Endothelial cell of umbilical vein (primary cell): ENCODE measurements around the gene CAPN14. TPM values are rescaled to one million over a fixed set of nuclear protein-coding genes. Genes with fewer than 3 reads are reported as not detected.

Experiments
- BruUV-seq: library from RNA; stranded (reverse); fragments of 400-500 nt; replicated peaks from 2 replicates; lab custom pipeline; 2021; lab: Mats Ljungman, UMichigan
- CTCF ChIA-PET: fragments of 300-600, 350-600 bp; sonication (Branson Sonifier 250); formaldehyde crosslinking; loops from one replicate; lab custom pipeline; 2021; ENCODE audit warnings: antibody characterized with exemption, inconsistent platforms; lab: Charles Lee
- POLR2A ChIA-PET: fragments of 300-600, 350-600 bp; sonication (Branson Sonifier 250); formaldehyde crosslinking; loops from one replicate; lab custom pipeline; 2021; ENCODE audit warnings: antibody characterized with exemption, inconsistent platforms; lab: Charles Lee
- DNase-seq: peaks from one replicate; pipeline ENCODE4 v3.0.0-alpha.2; 2011; ENCODE audit warnings: low read depth, low spot score
- FAIRE-seq: peaks from 2 replicates; lab custom pipeline; 2011; peaks lifted over from hg19 to GRCh38; lab: Jason Lieb, UNC
- H2AFZ ChIP-seq: 2 replicates; pipeline ENCODE4 v1.6.0; 2012; ENCODE audit warnings: low read depth, low read length, control low read depth, inconsistent platforms
- H3K27ac ChIP-seq: 2 replicates; pipeline ENCODE4 v1.5.1; 2011; ENCODE audit warnings: low read depth, mild to moderate bottlenecking, control low read depth, low read length, moderate library complexity; ENCODE audit not compliant: insufficient read depth
- H3K27me3 ChIP-seq, 2 experiments: 2 replicates each; pipeline versions ENCODE4 v1.6.0 to v1.6.1; 2011; ENCODE audit warnings: low read length in 2 of 2, mixed read lengths in 1 of 2; ENCODE audit not compliant: control insufficient read depth in 2 of 2, insufficient read depth in 2 of 2
- H3K36me3 ChIP-seq, 2 experiments: 2 replicates in 1 of 2; 3 replicates in 1 of 2; pipeline ENCODE4 v1.5.1; 2011; ENCODE audit warnings: low read length in 2 of 2, mild to moderate bottlenecking in 1 of 2, moderate library complexity in 1 of 2; ENCODE audit not compliant: control insufficient read depth in 2 of 2, insufficient read depth in 2 of 2; ENCODE audit errors: extremely low read depth in 1 of 2
- H3K4me1 ChIP-seq: 3 replicates; pipeline ENCODE4 v1.5.1; 2011; ENCODE audit warnings: mild to moderate bottlenecking, low read length; ENCODE audit not compliant: control insufficient read depth, insufficient read depth; ENCODE audit errors: extremely low read depth
- H3K4me2 ChIP-seq: 2 replicates; pipeline ENCODE4 v1.6.1; 2011; ENCODE audit warnings: low read length, control low read depth, mixed read lengths; ENCODE audit not compliant: insufficient read depth
- H3K4me3 ChIP-seq, 3 experiments: fragments of 200-600 bp in 1 of 3; sonication (generic), shearing (Covaris generic) in 1 of 3; replicated peaks in 1 of 3; 2 replicates each; pipeline ENCODE4 v1.5.1; 2011 to 2016; ENCODE audit warnings: control low read depth in 3 of 3, low read length in 3 of 3, mild to moderate bottlenecking in 2 of 3, inconsistent platforms in 1 of 3, low read depth in 1 of 3, moderate library complexity in 1 of 3; ENCODE audit not compliant: insufficient read depth in 1 of 3
- H3K79me2 ChIP-seq: 2 replicates; pipeline ENCODE4 v1.6.0; 2012; ENCODE audit warnings: low read length, inconsistent platforms; ENCODE audit not compliant: control insufficient read depth, insufficient read depth
- H3K9ac ChIP-seq: replicated peaks from 2 replicates; pipeline ENCODE3; 2011; ENCODE audit warnings: low read length, control low read depth; ENCODE audit not compliant: insufficient read depth; ENCODE audit errors: extremely low read depth
- H3K9me1 ChIP-seq: replicated peaks from 3 replicates; pipeline ENCODE4 v1.6.0; 2011; ENCODE audit warnings: mild to moderate bottlenecking, low read length; ENCODE audit not compliant: control insufficient read depth, insufficient read depth; ENCODE audit errors: extremely low read depth
- H3K9me3 ChIP-seq: replicated peaks from 2 replicates; pipeline ENCODE4 v1.5.1; 2012; ENCODE audit warnings: low read length, inconsistent platforms; ENCODE audit not compliant: control insufficient read depth, insufficient read depth
- H4K20me1 ChIP-seq: replicated peaks from 2 replicates; pipeline ENCODE3; 2011; ENCODE audit warnings: mild to moderate bottlenecking, low read length; ENCODE audit not compliant: control insufficient read depth, insufficient read depth; ENCODE audit errors: extremely low read depth
- EZH2 ChIP-seq: IDR thresholded peaks from 2 replicates; pipeline ENCODE4 v1.6.1; 2012; ENCODE audit warnings: borderline replicate concordance, low read depth, mild to moderate bottlenecking, moderate library complexity, low read length, inconsistent platforms; ENCODE audit not compliant: severe bottlenecking
- FOS ChIP-seq: IDR thresholded peaks from 2 replicates; pipeline ENCODE4 v1.6.1; 2011; ENCODE audit warnings: mild to moderate bottlenecking, low read length, moderate library complexity, borderline replicate concordance; ENCODE audit not compliant: insufficient read depth
- GATA2 ChIP-seq: IDR thresholded peaks from 2 replicates; pipeline ENCODE4 v1.7.0; 2011; ENCODE audit warnings: low read depth, mild to moderate bottlenecking, moderate library complexity, mixed read lengths, low read length; ENCODE audit not compliant: insufficient read length, insufficient read depth
- JUN ChIP-seq: IDR thresholded peaks from 2 replicates; pipeline ENCODE4 v1.6.1; 2011; ENCODE audit warnings: borderline replicate concordance, low read depth; ENCODE audit not compliant: insufficient read length, insufficient read depth
- MAX ChIP-seq: IDR thresholded peaks from 2 replicates; pipeline ENCODE4 v1.6.1; 2011; ENCODE audit not compliant: insufficient read depth, insufficient read length
- MYC ChIP-seq: IDR thresholded peaks from one replicate; pipeline ENCODE4 v1.6.1; 2011; ENCODE audit warnings: mild to moderate bottlenecking, low read depth, low read length
- POLR2A ChIP-seq: IDR thresholded peaks from 2 replicates; pipeline ENCODE4 v1.6.1; 2012; ENCODE audit warnings: low read depth, mild to moderate bottlenecking, control low read depth, low read length
- POLR2AphosphoS5 ChIP-seq: IDR thresholded peaks from 2 replicates; pipeline ENCODE4 v1.6.1; 2012; ENCODE audit warnings: low read depth, mild to moderate bottlenecking, control low read depth, low read length, moderate library complexity; ENCODE audit not compliant: insufficient read depth
- dilution Hi-C: fragments of 300-500 bp; cut with MboI; formaldehyde crosslinking; loops from one replicate; pipeline ENCODE4 v1.15.0; 2019; ENCODE audit warnings: low sequenced_read_pairs; ENCODE audit not compliant: extremely low pct_ligation_motif_present
- intact Hi-C: fragments of 100-400 bp; cut with micrococcal nuclease; formaldehyde crosslinking; loops from one replicate; pipeline ENCODE4 v1.10.0; 2022
- polyA plus RNA-seq, 4 experiments: library from polyadenylated mRNA; depleted of rRNA in 3 of 4; stranded (reverse) in 3 of 4; unstranded in 1 of 4; fragments of >200 nt; gene quantifications; 2 replicates each; pipeline versions ENCODE4 v1.2.1 to v1.2.3, GENCODE V29; 2011 to 2012; ENCODE audit warnings: missing spikeins in 1 of 4
- total RNA-seq: library from RNA; stranded (reverse); gene quantifications from 2 replicates; pipeline ENCODE4 v1.2.3, GENCODE V29; 2021
- TF ChIP-seq, protein P1 (sequence below), 2 donors: IDR thresholded peaks; 1 replicate in 1 of 2; 2 replicates in 1 of 2; pipeline ENCODE4 v1.5.1; 2011; ENCODE audit warnings: low read length in 2 of 2, mild to moderate bottlenecking in 2 of 2, moderate library complexity in 2 of 2, control low read depth in 1 of 2, inconsistent platforms in 1 of 2, low read depth in 1 of 2; ENCODE audit not compliant: insufficient read depth in 1 of 2; ENCODE audit errors: extremely low read depth in 1 of 2

CAPN14 gene
- total and polyA plus RNA-seq, 2 donors (not counting 3 experiments of a cell fraction or from before 2014, with no cell fraction given): 0.01 to 0.15 TPM

- CTCF ChIA-PET: no interaction called here
- Histone ChIP-seq H3K36me3 (no peaks in the 10 kb centered on the region), H3K9me3 (no peaks in the 10 kb centered on the region), H2AFZ (no peak overlapping the region), H3K4me1 (no peaks in the 10 kb centered on the region), H3K9me1 (no peaks in the 10 kb centered on the region), H4K20me1 (no peaks in the 10 kb centered on the region), H3K27me3 (peaks cover 6 to 12% of the 10 kb centered on the region in 2 experiments), H3K27ac (no peak overlapping the region), H3K4me3 (no peak overlapping the region), H3K79me2 (no peaks in the 10 kb centered on the region), H3K4me2 (no peak overlapping the region), H3K9ac (no peak overlapping the region)
- FAIRE-seq (no peak), DNase-seq (no peak)
- POLR2A ChIA-PET: no interaction called here
- intact Hi-C loops (no loop called here), dilution Hi-C loops (no loop called here)
- TF ChIP-seq EZH2: no peak
- TF ChIP-seq MYC: no peak
- no peak for TF ChIP-seq GATA2
- no peak for TF ChIP-seq POLR2A
- no peak for TF ChIP-seq FOS
- BruUV-seq: no TSS peak
Measured at GRCh38 chr2:31228717-31229116, 11.4 kb upstream of the CAPN14 start.

DNA sequence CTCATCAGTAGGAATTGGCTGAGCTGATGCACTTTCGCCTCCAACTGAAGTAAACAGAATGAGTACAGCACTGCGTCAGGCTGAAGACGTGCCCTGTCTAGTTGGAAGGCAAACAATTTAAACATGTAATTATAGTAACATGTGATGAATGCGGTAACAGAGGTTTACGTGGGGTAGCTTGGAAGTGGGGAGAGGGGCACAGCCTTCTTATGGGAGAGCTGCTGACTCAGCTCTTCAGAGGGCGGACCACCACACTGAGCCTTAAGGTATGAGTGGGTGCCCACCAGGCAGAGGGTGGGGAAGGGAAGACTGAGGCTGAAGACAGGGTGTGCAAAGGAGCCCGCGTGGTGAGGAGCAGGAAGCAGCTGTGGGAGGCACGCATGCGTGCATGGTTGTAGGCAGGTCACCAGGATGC, 10.4 kb upstream of the CAPN14 start:
- no TSS peak for BruUV-seq
- no peak for FAIRE-seq
- Histone ChIP-seq H2AFZ (no peak overlapping the region), H3K79me2 (no peaks in the 10 kb centered on the region), H3K9ac (no peak overlapping the region), H3K9me1 (no peaks in the 10 kb centered on the region), H3K4me3 (no peak overlapping the region), H3K36me3 (no peaks in the 10 kb centered on the region), H3K4me1 (no peaks in the 10 kb centered on the region), H3K27ac (no peak overlapping the region), H3K27me3 (peaks cover 5 to 12% of the 10 kb centered on the region in 2 experiments), H3K4me2 (no peak overlapping the region), H4K20me1 (no peaks in the 10 kb centered on the region), H3K9me3 (no peaks in the 10 kb centered on the region)
- dilution Hi-C loops: no loop called here
- intact Hi-C loops: no loop called here
- CTCF ChIA-PET: no interaction called here
- no peak for DNase-seq
- POLR2A ChIA-PET: no interaction called here
- TF ChIP-seq POLR2AphosphoS5 (no peak), JUN (no peak), GATA2 (no peak), MAX (no peak), EZH2 (no peak), MYC (no peak), FOS (no peak), POLR2A (no peak)
- TF ChIP-seq, protein P1, sequence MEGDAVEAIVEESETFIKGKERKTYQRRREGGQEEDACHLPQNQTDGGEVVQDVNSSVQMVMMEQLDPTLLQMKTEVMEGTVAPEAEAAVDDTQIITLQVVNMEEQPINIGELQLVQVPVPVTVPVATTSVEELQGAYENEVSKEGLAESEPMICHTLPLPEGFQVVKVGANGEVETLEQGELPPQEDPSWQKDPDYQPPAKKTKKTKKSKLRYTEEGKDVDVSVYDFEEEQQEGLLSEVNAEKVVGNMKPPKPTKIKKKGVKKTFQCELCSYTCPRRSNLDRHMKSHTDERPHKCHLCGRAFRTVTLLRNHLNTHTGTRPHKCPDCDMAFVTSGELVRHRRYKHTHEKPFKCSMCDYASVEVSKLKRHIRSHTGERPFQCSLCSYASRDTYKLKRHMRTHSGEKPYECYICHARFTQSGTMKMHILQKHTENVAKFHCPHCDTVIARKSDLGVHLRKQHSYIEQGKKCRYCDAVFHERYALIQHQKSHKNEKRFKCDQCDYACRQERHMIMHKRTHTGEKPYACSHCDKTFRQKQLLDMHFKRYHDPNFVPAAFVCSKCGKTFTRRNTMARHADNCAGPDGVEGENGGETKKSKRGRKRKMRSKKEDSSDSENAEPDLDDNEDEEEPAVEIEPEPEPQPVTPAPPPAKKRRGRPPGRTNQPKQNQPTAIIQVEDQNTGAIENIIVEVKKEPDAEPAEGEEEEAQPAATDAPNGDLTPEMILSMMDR (IDR thresholded peaks at IDR 0.05; ENCODE audit: extremely low read depth in 1 of 2, insufficient read depth in 1 of 2, low read depth in 1 of 2, low read length in 2 of 2): no peak
